ENCODE data around the gene LHPP.
"Not testable (repeated sequence)": the region's sequence is repeated elsewhere in the genome, so short reads cannot be mapped to it uniquely, and the experiment has no call there.

The LHPP gene

GRCh38 chr10:124598196-124598595 lies 136.6 kb downstream of the LHPP start:
- no peak for DNase-seq

- DNase-seq, result no peak
These were observed 137.4 kb downstream of the LHPP start for GRCh38 chr10:124598773-124599587.

- no peak for DNase-seq
These were observed 138.0 kb downstream of the LHPP start for GRCh38 chr10:124599588-124600050.

GRCh38 chr10:124600051-124600880 lies 138.6 kb downstream of the LHPP start:
- no peak for DNase-seq

DNA sequence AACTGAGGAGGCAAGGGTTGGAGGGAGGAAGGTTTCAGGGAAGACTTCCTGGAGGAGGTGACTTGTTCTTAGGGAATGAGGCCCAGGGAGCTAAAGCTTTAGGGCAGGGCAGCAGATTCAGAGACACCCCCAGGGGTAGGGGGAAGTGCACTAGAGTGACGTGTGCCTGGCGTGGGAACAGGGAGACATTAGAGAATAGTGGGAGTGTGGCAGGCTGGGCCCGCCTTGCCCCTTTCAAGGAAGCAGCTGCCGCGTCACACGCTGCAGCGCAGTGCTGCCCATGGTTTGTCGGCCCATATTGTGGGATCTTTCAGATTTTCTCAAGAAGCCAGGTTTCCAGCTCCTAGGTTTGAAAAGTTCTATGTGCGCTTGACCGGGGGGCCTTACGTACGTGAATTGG lies 139.4 kb downstream of the LHPP start:
- DNase-seq, result no peak

GRCh38 chr10:124601431-124602120 lies 140.0 kb downstream of the LHPP start:
- no peak for DNase-seq

- no peak for DNase-seq
These were observed 140.5 kb downstream of the LHPP start for GRCh38 chr10:124602121-124602561.

DNA sequence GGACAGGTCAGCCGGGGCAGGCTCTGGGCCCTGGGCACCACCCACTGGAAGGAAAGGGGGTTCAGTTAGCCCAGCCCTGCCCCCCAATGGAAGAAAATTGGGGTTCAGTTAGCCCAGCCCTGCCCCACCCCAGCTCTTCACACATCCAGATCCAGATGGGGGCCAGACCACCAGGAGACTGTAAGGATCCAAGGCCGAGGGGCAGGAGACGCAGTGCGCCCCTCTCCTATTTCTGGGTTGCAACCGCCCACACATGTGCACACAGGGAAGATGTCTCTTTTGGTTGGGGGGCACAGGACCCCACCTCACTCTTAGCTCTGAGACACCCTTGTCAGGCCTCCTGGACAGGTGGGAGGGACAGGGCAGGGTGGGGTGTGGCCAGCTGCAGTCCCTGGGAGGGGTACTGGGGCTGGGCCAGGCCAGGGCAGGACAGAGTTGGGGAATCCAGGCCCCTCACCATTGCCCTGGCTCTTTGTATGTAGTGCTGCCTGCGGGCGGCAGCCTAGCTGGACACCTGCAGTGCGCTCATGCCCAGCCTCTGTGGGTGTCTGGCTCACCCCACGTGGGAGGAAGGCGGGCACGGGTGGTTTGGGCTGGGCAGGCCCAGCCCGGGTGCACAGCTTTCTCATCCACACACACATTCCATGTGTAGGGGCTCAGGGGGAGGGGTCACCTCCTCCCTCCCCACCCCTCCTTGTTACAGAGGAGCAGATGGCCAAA lies 141.2 kb downstream of the LHPP start:
- DNase-seq, result no peak

DNA sequence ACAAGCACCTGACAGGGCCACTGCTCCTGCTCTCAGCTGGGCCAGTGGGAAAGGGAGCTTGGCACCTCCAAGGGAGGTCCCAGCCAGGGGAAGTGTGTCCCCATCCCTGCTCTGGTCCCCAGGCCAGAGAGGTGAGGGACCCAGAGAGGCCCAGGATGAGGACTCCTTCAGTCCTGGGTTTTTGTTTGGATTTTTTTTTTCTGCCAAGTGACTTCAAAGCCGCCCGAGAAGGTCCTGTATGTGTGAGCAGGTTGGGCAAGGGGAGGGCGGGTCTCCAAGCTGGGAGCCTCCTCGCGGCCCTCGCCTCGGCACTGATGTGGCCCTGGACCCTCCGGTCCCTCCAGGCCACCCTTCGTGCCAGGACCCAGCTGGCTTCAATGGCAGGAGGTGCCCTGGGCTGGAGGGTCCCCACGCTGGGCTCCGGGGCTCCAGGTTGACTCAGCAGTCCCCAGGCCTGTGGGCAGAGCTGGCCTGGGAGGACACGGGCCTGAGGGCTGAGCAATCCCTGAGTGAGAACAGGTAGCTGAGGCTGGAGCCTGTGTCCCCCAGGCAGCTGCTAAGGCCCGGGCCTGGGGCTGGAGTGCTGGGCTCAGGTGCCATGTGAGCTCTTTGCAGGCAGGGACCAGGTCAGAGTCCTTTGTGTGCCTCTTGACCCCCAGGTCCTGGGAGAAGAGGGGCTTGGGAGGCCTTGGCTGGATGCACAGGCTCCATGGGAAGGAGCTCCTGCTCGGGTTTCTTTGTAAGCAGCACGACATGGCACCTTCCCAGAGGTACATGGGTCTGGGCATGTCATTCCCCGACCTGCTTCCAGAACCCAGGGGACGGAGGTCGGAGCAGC lies 142.0 kb downstream of the LHPP start:
- DNase-seq, result no peak

DNA sequence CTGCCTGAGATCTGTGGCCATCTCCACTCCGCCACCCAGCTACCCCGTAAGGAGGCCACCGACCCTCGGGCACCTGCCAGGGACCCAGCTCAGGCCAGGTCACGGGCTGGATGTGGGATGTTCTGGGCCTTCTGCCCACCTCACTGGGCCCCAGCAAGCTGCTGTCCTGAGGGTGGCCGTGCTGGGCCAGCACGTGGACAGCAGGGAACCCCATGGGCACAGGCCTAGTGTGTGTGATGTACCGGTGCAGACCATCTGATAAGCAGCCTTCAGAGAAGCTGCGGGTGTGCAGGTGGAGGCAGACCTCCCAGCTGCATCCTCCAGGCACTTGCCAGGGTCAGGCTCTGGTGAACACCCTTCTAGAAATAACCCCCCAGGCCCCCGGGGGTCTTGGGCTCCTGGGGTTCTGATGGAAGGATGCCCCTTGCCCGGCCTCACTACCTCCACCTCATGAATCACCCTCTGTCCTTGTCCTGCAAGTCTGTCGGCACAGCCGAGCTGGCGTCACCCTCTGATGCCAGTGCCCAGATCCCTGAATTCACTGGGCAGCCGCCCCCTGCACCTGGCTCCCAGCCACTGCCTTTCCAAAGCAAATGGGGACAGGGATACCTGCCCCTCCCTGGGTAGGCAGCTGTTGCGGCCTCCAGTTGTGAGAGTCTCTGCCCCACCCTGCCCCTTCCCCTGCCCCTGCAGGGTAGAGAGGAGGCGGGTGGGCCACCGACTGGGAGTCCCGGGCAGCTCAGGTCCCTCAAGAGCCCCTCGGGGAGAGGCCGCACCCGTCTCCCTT lies 142.8 kb downstream of the LHPP start:
- no peak for DNase-seq

DNA sequence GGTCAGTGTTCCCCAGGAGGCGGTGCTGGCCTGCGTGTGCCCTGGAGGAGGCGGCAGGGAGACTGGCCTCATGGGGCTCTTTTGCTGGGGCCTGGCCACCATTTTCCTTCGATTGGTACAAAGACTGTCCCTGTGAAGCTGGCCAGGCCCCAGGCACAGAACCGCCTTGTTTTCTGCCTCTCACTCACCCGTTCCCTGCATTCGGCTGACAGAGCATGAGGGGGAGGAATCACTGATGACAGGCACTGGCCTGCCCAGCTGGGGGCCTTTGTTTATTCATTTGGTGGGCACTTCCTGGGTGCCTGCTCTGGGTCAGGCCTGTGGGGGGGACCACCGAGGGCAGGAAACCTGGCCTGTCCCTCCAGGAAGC lies 143.4 kb downstream of the LHPP start:
- peak; percentile 79 to 87 for DNase-seq

- DNase-seq, result no peak
These were observed 143.8 kb downstream of the LHPP start for GRCh38 chr10:124605481-124605855.

DNA sequence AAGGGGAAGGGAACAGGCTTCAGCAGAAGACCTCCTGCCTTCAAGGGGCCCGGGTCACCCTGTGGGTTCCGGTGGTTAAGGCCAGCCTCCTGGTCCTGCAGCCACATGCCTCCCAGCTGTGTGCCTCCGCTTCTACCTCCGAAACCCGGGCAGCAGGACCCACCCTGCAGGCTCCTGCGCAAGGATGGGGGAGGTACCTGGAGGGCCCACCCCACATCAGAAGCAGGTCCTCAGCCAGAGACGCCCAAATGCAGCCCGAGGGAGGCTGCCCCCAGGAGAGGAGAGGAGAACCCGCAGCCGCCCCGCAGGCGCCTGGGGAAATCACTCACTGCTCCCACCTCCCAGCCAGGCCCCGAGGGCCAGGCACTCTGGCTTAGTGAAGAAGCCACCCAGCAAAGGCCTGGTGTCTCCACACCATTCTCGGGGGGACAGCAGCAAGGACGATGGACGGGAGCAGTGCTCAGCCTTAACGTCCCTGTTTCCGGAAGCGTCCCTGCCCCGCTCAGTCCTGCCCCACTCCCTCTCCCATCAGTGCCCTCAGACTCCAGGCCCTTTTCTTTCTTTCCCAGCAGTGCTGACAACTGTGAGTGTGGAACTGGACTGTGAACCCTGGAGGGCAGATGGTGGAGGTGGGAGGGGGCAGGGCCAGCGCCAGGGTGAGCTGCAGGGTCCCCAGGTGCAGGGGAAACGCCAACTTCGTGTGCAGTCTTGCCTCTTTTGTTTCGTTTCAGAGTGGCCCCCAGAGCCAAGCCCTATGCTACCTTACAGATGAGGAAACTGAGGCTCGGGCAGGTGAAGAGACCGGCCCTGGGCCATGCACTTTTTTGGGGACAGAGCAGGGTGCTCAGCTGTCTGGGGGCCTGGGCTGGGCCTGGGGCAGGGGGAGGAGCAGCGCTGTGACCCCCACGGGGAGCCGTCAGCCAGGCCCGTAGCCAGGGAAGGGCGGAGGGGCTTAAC lies 144.5 kb downstream of the LHPP start:
- no peak for DNase-seq

DNA sequence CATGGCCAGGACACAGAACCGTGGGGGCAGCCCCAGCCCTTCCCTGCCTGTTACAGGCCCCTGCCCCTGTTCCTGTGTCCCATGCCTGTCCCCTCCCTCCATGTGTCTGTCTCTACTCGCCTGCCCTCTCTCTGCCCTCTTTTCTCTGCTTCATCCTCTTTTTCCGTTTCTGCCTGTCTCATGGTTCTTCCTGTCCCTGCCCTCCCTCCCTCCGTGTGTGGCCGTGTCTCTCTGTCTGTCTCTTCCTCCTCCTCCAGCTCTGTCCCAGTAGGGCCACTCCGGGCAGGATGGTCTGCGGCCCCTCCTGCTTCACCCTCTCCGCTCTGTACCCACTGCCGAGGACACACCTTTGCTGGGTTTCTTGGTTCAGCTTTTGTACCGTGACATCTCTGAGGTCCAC lies 145.2 kb downstream of the LHPP start:
- no peak for DNase-seq

GRCh38 chr10:124607693-124608092 lies 146.1 kb downstream of the LHPP start:
- DNase-seq, result no peak

GRCh38 chr10:124608093-124608721 lies 146.6 kb downstream of the LHPP start:
- DNase-seq, result no peak

GRCh38 chr10:124609698-124610097 lies 148.1 kb downstream of the LHPP start:
- no peak for DNase-seq

DNA sequence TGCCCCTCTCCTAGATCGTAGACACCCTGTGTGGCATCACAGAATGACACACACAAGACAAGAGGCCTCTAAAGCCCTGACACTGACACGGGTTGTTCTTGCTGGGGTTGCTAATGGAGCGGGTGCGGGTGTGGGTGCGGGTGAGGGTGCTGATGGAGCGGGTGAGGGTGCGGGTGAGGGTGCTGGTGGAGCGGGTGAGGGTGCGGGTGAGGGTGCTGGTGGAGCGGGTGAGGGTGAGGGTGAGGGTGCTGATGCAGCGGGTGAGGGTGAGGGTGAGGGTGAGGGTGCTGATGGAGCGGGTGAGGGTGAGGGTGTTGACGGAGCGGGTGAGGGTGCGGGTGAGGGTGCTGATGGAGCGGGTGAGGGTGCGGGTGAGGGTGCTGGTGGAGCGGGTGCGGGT lies 148.6 kb downstream of the LHPP start:
- DNase-seq, result not testable (repeated sequence)

GRCh38 chr10:124610851-124611250 lies 149.2 kb downstream of the LHPP start:
- not testable (repeated sequence) for DNase-seq

All from hippocampal formation (tissue), 2 donors.